Neural cell (in vitro differentiated cells): ENCODE data around the gene P4HA3. TPM values are rescaled to one million over a fixed set of nuclear protein-coding genes. Genes with fewer than 3 reads are reported as not detected.

Experiments
- H2AFZ ChIP-seq: fragments of 200-600, 300-800 bp; sonication (generic), shearing (Covaris generic); 2 replicates; pipeline ENCODE4 v1.6.0; 2014; ENCODE audit warnings: low read depth, mild to moderate bottlenecking, antibody characterized with exemption, low read length, moderate library complexity
- H3F3A ChIP-seq: fragments of 200-600 bp; shearing (Covaris generic); 2 replicates; pipeline ENCODE4 v1.6.1; 2016; ENCODE audit warnings: mild to moderate bottlenecking, moderate library complexity, mixed read lengths, antibody characterized with exemption, low read length; ENCODE audit not compliant: insufficient read depth, poor library complexity, severe bottlenecking
- H3K27ac ChIP-seq: fragments of 200-600, 300-800 bp; sonication (generic), shearing (Covaris generic); 2 replicates; pipeline ENCODE4 v1.5.1; 2014; ENCODE audit warnings: mild to moderate bottlenecking, low read length, moderate library complexity
- H3K27me3 ChIP-seq: fragments of 300-800, 200-600 bp; sonication (generic), shearing (Covaris generic); 2 replicates; pipeline ENCODE4 v1.6.0; 2014; ENCODE audit warnings: mild to moderate bottlenecking, low read depth, low read length, moderate library complexity; ENCODE audit not compliant: insufficient read depth
- H3K36me3 ChIP-seq: fragments of 300-800, 200-600 bp; sonication (generic), shearing (Covaris generic); 2 replicates; pipeline ENCODE4 v1.5.1; 2014; ENCODE audit warnings: mild to moderate bottlenecking, antibody characterized with exemption, low read length, moderate library complexity; ENCODE audit not compliant: insufficient read depth
- H3K4me2 ChIP-seq: fragments of 300-800, 200-600 bp; sonication (generic), shearing (Covaris generic); 2 replicates; pipeline ENCODE4 v1.6.0; 2014; ENCODE audit warnings: mild to moderate bottlenecking, low read length
- H3K4me3 ChIP-seq: fragments of 300-800, 200-600 bp; sonication (generic), shearing (Covaris generic); 2 replicates; pipeline ENCODE4 v1.5.1; 2014; ENCODE audit warnings: mild to moderate bottlenecking, low read length, moderate library complexity
- H3K79me2 ChIP-seq: fragments of 200-600 bp; shearing (Covaris generic); replicated peaks from 2 replicates; pipeline ENCODE4 v1.6.0; 2014; ENCODE audit warnings: mild to moderate bottlenecking, low read length, moderate library complexity; ENCODE audit not compliant: insufficient read depth
- H3K9ac ChIP-seq: fragments of 300-800, 200-600 bp; sonication (generic), shearing (Covaris generic); 2 replicates; pipeline ENCODE4 v1.6.1; 2016; ENCODE audit warnings: mild to moderate bottlenecking, low read length, mixed read lengths
- H3K9me2 ChIP-seq: fragments of 200-600 bp; shearing (Covaris generic); 2 replicates; pipeline ENCODE4 v1.6.1; 2016; ENCODE audit warnings: mild to moderate bottlenecking, low read length, mixed read lengths; ENCODE audit not compliant: insufficient read depth
- H3K9me3 ChIP-seq: fragments of 200-600, 300-800 bp; sonication (generic), shearing (Covaris generic); 2 replicates; pipeline ENCODE4 v1.6.1; 2016; ENCODE audit warnings: mild to moderate bottlenecking, mixed run types, low read length, moderate library complexity, mixed read lengths
- H4K20me1 ChIP-seq: fragments of 200-600 bp; shearing (Covaris generic); 2 replicates; pipeline ENCODE4 v1.6.1; 2016; ENCODE audit warnings: mild to moderate bottlenecking, mixed run types; ENCODE audit not compliant: insufficient read depth
- EP300 ChIP-seq: fragments of 450-650 bp; conservative IDR thresholded peaks from 2 replicates; pipeline ENCODE4 v1.6.1; 2014; ENCODE audit warnings: antibody characterized with exemption, mild to moderate bottlenecking, moderate library complexity; ENCODE audit not compliant: poor library complexity, severe bottlenecking
- EZH2 ChIP-seq: fragments of 200-600, 300-800 bp; shearing (Covaris generic), sonication (generic); IDR thresholded peaks from 2 replicates; pipeline ENCODE4 v1.6.1; 2014; ENCODE audit warnings: antibody characterized with exemption, low read length, borderline replicate concordance, mild to moderate bottlenecking; ENCODE audit not compliant: insufficient read depth, poor library complexity, severe bottlenecking
- MXI1 ChIP-seq: fragments of 450-650 bp; conservative IDR thresholded peaks from 2 replicates; pipeline ENCODE4 v1.6.1; 2014; ENCODE audit warnings: antibody characterized with exemption, mild to moderate bottlenecking; ENCODE audit not compliant: poor library complexity, severe bottlenecking
- RAD21 ChIP-seq: fragments of 450-650 bp; conservative IDR thresholded peaks from 2 replicates; pipeline ENCODE4 v1.6.1; 2014; ENCODE audit warnings: antibody characterized with exemption, mild to moderate bottlenecking, moderate library complexity
- TAF1 ChIP-seq: IDR thresholded peaks from 2 replicates; pipeline ENCODE4 v1.6.1; 2012; ENCODE audit warnings: low read depth
- polyA plus RNA-seq: library from polyadenylated mRNA; depleted of rRNA; stranded (reverse); fragments of >200 nt; gene quantifications from 2 replicates; pipeline ENCODE4 v1.2.3, GENCODE V29; 2014
- TF ChIP-seq, protein P1 (sequence below): IDR thresholded peaks from 2 replicates; pipeline ENCODE4 v1.6.1; 2012; ENCODE audit warnings: borderline replicate concordance
- TF ChIP-seq, protein P2 (sequence below): fragments of 450-650 bp; IDR thresholded peaks from 2 replicates; pipeline ENCODE4 v1.5.1; 2014; ENCODE audit warnings: antibody characterized with exemption, mild to moderate bottlenecking, moderate library complexity; ENCODE audit not compliant: poor library complexity, severe bottlenecking

The P4HA3 gene
- polyA plus RNA-seq, 1 donor from 2014 or later = not detected

DNA sequence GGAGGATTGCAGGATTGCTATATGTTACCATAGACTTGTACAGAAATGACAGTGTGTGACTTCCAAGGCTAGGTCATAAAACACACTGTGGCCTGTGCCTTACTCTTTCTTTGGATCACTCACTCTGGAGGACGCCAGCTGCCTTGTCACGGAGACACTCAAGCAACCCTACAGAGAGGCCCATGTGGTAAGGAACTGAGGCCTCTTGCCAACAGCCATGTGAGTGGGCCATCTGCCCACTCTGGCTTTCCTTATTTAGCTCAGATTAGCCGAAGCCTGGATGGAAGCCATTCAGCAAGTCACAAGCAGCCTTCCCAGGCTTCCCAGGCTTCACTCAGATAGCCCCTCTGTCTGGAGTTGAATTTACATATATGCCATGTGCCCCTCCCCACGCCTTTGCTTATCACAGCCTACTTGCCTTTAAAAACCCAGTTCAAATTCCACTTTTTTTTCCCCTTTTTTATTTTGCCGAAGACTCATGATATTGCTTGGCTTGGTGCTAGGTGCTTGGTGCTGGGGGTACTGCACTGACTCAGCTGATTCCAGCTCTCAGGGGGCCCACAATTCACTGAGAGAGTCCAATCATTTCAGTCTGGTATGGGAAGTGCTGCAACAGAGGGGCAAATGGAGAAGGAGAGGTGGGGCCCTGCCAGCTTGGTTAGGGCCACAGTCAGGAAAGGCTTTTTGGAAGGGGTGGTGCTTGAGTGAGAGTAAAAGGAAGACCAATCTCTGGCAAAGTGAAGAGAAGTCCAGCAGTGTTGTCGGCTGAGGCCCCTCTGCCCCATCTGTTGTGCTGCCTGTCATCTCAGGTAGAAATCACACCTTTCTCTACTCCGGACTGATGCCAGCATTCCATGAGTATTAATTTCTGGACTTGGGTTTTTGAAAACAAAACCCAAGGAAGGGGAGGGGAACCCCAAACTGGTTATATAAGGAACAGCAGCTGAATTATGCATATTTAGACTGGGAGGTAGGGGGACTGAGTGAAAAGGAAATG, 14.5 kb upstream of the P4HA3 start:
- no peak overlapping the region for H3K4me2 ChIP-seq

DNA sequence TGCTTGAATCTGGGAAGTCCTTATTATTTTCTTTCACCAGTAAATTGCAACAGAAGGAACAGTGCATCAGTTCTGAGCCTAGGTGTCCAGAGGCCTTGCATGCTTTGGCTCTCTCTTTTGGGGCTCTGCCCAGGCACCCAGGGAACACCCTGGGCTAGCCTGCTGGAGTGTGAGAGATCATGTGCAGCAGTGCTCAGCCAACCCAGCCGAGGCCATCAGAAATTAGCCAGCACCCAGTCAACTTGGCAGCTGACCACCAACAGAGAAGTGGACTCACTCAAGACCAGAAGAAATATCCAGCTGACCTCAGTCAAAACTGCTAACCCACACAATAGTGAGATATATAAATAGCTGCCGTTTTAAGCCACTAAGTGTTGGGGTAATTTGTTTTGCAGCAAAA, 11.2 kb upstream of the P4HA3 start:
- no peaks in the 10 kb centered on the region for H3K79me2 ChIP-seq
- H3K27me3 ChIP-seq = no peaks in the 10 kb centered on the region
- H3K4me2 ChIP-seq = no peak overlapping the region
- H3K9ac ChIP-seq = no peak overlapping the region
- no peaks in the 10 kb centered on the region for H3K9me3 ChIP-seq
- no peaks in the 10 kb centered on the region for H3K9me2 ChIP-seq
- H4K20me1 ChIP-seq = no peaks in the 10 kb centered on the region
- H3K27ac ChIP-seq = no peak overlapping the region
- no peaks in the 10 kb centered on the region for H3K36me3 ChIP-seq
- TF ChIP-seq RAD21 (no peak), EZH2 (no peak), MXI1 (no peak)
- H2AFZ ChIP-seq = no peak overlapping the region
- H3F3A ChIP-seq = no peaks in the 10 kb centered on the region
- H3K4me3 ChIP-seq = no peak overlapping the region

More for the DNA sequence above, 14.5 kb upstream of the P4HA3 start:
- TF ChIP-seq RAD21 (no peak), MXI1 (no peak), EZH2 (no peak), TAF1 (no peak), EP300 (no peak)
- TF ChIP-seq, protein P1, sequence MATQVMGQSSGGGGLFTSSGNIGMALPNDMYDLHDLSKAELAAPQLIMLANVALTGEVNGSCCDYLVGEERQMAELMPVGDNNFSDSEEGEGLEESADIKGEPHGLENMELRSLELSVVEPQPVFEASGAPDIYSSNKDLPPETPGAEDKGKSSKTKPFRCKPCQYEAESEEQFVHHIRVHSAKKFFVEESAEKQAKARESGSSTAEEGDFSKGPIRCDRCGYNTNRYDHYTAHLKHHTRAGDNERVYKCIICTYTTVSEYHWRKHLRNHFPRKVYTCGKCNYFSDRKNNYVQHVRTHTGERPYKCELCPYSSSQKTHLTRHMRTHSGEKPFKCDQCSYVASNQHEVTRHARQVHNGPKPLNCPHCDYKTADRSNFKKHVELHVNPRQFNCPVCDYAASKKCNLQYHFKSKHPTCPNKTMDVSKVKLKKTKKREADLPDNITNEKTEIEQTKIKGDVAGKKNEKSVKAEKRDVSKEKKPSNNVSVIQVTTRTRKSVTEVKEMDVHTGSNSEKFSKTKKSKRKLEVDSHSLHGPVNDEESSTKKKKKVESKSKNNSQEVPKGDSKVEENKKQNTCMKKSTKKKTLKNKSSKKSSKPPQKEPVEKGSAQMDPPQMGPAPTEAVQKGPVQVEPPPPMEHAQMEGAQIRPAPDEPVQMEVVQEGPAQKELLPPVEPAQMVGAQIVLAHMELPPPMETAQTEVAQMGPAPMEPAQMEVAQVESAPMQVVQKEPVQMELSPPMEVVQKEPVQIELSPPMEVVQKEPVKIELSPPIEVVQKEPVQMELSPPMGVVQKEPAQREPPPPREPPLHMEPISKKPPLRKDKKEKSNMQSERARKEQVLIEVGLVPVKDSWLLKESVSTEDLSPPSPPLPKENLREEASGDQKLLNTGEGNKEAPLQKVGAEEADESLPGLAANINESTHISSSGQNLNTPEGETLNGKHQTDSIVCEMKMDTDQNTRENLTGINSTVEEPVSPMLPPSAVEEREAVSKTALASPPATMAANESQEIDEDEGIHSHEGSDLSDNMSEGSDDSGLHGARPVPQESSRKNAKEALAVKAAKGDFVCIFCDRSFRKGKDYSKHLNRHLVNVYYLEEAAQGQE = no peak
- TF ChIP-seq, protein P2, sequence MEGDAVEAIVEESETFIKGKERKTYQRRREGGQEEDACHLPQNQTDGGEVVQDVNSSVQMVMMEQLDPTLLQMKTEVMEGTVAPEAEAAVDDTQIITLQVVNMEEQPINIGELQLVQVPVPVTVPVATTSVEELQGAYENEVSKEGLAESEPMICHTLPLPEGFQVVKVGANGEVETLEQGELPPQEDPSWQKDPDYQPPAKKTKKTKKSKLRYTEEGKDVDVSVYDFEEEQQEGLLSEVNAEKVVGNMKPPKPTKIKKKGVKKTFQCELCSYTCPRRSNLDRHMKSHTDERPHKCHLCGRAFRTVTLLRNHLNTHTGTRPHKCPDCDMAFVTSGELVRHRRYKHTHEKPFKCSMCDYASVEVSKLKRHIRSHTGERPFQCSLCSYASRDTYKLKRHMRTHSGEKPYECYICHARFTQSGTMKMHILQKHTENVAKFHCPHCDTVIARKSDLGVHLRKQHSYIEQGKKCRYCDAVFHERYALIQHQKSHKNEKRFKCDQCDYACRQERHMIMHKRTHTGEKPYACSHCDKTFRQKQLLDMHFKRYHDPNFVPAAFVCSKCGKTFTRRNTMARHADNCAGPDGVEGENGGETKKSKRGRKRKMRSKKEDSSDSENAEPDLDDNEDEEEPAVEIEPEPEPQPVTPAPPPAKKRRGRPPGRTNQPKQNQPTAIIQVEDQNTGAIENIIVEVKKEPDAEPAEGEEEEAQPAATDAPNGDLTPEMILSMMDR = no peak
- H4K20me1 ChIP-seq = no peaks in the 10 kb centered on the region
- H3K9me2 ChIP-seq = no peaks in the 10 kb centered on the region
- no peak overlapping the region for H3K4me3 ChIP-seq
- no peaks in the 10 kb centered on the region for H3K9me3 ChIP-seq
- H3K36me3 ChIP-seq = no peaks in the 10 kb centered on the region
- no peaks in the 10 kb centered on the region for H3K27me3 ChIP-seq
- no peak overlapping the region for H3K9ac ChIP-seq
- no peak overlapping the region for H3K27ac ChIP-seq
- H2AFZ ChIP-seq = no peak overlapping the region
- no peaks in the 10 kb centered on the region for H3F3A ChIP-seq
- no peaks in the 10 kb centered on the region for H3K79me2 ChIP-seq
